ENCODE results near the gene THBS2. TPM values are rescaled to one million over a fixed set of nuclear protein-coding genes. Genes with fewer than 3 reads are reported as not detected.
A peak's percentile ranks its signal among the peaks of the same experiment; 100 is the strongest.

Gene THBS2
- total RNA-seq, 2 donors from 2014 or later: 16.2 to 24.5 TPM

- peak overlapping the region; percentile 90 to 92 for H3K27ac ChIP-seq
- peaks cover 9% of the 10 kb centered on the region for H3K36me3 ChIP-seq
- peaks cover 0 to 15% of the 10 kb centered on the region in 2 donors for H3K4me1 ChIP-seq
- no peaks in the 10 kb centered on the region for H3K27me3 ChIP-seq
- peak; percentile 32 to 64 for TF ChIP-seq CTCF (IDR thresholded peaks at IDR 0.05)
- peak; percentile 90 for DNase-seq (ENCODE audit: low spot score)
- H3K4me3 ChIP-seq: peak overlapping the region; percentile 23 to 36
- peaks cover 0 to 1% of the 10 kb centered on the region in 2 donors for H3K9me3 ChIP-seq
Measured at GRCh38 chr6:169212897-169213813, 40.5 kb downstream of the THBS2 start.

- Histone ChIP-seq H3K27me3 (no peaks in the 10 kb centered on the region), H3K4me1 (peaks cover 0 to 15% of the 10 kb centered on the region in 2 donors), H3K9me3 (peaks cover 0 to 9% of the 10 kb centered on the region in 2 donors), H3K27ac (peak overlapping the region; percentile 90 to 92), H3K36me3 (peaks cover 8% of the 10 kb centered on the region), H3K4me3 (peak overlapping the region; percentile 23 to 36)
- no peak for DNase-seq (ENCODE audit: low spot score)
- TF ChIP-seq CTCF (IDR thresholded peaks at IDR 0.05): no peak
Measured at GRCh38 chr6:169212436-169212835, 41.2 kb downstream of the THBS2 start.

GRCh38 chr6:169211881-169212280 lies 41.8 kb downstream of the THBS2 start:
- H3K36me3 ChIP-seq: peaks cover 2% of the 10 kb centered on the region
- no peaks in the 10 kb centered on the region for H3K27me3 ChIP-seq
- peaks cover 0 to 14% of the 10 kb centered on the region in 2 donors for H3K9me3 ChIP-seq
- peaks cover 0 to 15% of the 10 kb centered on the region in 2 donors for H3K4me1 ChIP-seq
- H3K27ac ChIP-seq: no peak overlapping the region
- H3K4me3 ChIP-seq: no peak overlapping the region
- no peak for TF ChIP-seq CTCF (IDR thresholded peaks at IDR 0.05)
- no peak for DNase-seq (ENCODE audit: low spot score)

- Histone ChIP-seq H3K36me3 (no peaks in the 10 kb centered on the region), H3K4me1 (peaks cover 0 to 15% of the 10 kb centered on the region in 2 donors), H3K9me3 (peaks cover 0 to 17% of the 10 kb centered on the region in 2 donors), H3K4me3 (no peak overlapping the region), H3K27ac (no peak overlapping the region), H3K27me3 (no peaks in the 10 kb centered on the region)
- TF ChIP-seq CTCF (IDR thresholded peaks at IDR 0.05): no peak
- no peak for DNase-seq (ENCODE audit: low spot score)
Measured at GRCh38 chr6:169210611-169211010, 43.0 kb downstream of the THBS2 start.

- Histone ChIP-seq H3K36me3 (no peaks in the 10 kb centered on the region), H3K4me1 (no peaks in the 10 kb centered on the region), H3K27ac (no peak overlapping the region), H3K9me3 (peaks cover 0 to 17% of the 10 kb centered on the region in 2 donors), H3K4me3 (no peak overlapping the region), H3K27me3 (no peaks in the 10 kb centered on the region)
- DNase-seq (ENCODE audit: low spot score): no peak
- no peak for TF ChIP-seq CTCF (IDR thresholded peaks at IDR 0.05)
Measured at GRCh38 chr6:169208011-169208410, 45.6 kb downstream of the THBS2 start.
